K562 (cell line): ENCODE measurements around the gene ITPRIP.

Source experiments
- ADNP ChIP-seq: fragments of 200-800 bp; sonication (Bioruptor generic); IDR thresholded peaks from 2 replicates; pipeline ENCODE4 v1.6.1; 2016; ENCODE audit warnings: missing genetic modification characterization, missing compliant biosample characterization
- NFXL1 ChIP-seq: fragments of 450-650 bp; formaldehyde crosslinking; IDR thresholded peaks from 2 replicates; pipeline ENCODE4 v1.4.0; 2021; ENCODE audit warnings: mild to moderate bottlenecking

- no peak for TF ChIP-seq ADNP (tag)
- no peak for TF ChIP-seq NFXL1
Measured at GRCh38 chr10:104322416-104322782, 15.9 kb downstream of the ITPRIP start.
